ENCODE results near the gene TADA3.

DNA sequence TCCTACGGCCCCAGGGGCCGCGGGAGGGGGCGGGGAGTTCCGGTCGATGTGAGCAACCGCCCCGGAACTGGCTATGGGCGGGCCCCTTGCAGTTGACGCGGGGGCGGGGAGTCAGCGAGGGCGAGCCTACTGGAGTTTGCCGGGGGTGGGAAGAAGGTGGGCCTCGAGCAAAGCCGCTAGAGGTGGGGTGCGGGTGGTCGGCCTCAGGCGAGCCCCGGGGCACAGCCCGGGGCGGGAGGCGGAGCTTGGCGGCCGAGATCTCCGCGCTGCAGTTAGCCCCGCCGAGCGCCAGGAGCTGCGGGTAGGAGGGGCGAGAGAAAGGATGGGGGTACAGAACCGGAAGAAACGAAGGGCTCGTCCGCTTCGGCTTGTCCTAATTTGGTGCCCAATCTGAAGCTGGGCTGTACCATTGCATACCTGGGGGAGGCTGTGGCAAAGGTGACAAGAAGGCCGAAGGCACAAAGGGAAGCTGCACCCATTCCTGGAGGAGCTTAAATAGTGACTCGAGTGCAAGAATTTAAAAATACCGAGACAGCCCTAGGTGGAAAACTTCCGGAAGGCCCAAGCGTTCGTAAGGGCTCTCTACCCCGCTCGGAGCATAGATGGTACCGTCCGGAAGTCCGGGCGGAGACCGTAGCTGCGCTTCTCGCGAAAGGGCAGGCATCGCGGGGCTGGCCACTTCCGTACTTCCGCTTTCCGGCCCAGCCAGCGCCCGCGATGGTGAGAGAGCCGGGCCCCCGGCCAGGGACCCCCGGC lies at the start of gene TADA3, which contains the start of gene ARPC4:
- TF ChIP-seq, protein P1, sequence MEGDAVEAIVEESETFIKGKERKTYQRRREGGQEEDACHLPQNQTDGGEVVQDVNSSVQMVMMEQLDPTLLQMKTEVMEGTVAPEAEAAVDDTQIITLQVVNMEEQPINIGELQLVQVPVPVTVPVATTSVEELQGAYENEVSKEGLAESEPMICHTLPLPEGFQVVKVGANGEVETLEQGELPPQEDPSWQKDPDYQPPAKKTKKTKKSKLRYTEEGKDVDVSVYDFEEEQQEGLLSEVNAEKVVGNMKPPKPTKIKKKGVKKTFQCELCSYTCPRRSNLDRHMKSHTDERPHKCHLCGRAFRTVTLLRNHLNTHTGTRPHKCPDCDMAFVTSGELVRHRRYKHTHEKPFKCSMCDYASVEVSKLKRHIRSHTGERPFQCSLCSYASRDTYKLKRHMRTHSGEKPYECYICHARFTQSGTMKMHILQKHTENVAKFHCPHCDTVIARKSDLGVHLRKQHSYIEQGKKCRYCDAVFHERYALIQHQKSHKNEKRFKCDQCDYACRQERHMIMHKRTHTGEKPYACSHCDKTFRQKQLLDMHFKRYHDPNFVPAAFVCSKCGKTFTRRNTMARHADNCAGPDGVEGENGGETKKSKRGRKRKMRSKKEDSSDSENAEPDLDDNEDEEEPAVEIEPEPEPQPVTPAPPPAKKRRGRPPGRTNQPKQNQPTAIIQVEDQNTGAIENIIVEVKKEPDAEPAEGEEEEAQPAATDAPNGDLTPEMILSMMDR (conservative IDR thresholded peaks at IDR 0.05; ENCODE audit: low read depth, low read length): no peak
- no peak for TF ChIP-seq EZH2 (IDR thresholded peaks at IDR 0.05; ENCODE audit: low read length, unreplicated experiment)
- TF ChIP-seq EZH2phosphoT487 (IDR thresholded peaks at IDR 0.05; ENCODE audit: borderline replicate concordance, low read length): no peak

Measured in PC-3 (cell line).